WI38 (cell line): ENCODE results near the gene HSPA1B.
"Not testable (repeated sequence)": the region's sequence is repeated elsewhere in the genome, so short reads cannot be mapped to it uniquely, and the experiment has no call there.

Experiments used
- H3K4me3 ChIP-seq: 2 replicates; pipeline ENCODE4 v1.5.1; 2011; ENCODE audit warnings: low read depth, mild to moderate bottlenecking, control low read depth, low read length
- TF ChIP-seq, protein P1 (sequence below): IDR thresholded peaks from 2 replicates; pipeline ENCODE4 v1.5.1; 2012; ENCODE audit warnings: low read depth, mild to moderate bottlenecking, control low read depth, low read length

Gene HSPA1B

GRCh38 chr6:31819871-31820299 is 7.7 kb upstream of the HSPA1B start:
- TF ChIP-seq, protein P1, sequence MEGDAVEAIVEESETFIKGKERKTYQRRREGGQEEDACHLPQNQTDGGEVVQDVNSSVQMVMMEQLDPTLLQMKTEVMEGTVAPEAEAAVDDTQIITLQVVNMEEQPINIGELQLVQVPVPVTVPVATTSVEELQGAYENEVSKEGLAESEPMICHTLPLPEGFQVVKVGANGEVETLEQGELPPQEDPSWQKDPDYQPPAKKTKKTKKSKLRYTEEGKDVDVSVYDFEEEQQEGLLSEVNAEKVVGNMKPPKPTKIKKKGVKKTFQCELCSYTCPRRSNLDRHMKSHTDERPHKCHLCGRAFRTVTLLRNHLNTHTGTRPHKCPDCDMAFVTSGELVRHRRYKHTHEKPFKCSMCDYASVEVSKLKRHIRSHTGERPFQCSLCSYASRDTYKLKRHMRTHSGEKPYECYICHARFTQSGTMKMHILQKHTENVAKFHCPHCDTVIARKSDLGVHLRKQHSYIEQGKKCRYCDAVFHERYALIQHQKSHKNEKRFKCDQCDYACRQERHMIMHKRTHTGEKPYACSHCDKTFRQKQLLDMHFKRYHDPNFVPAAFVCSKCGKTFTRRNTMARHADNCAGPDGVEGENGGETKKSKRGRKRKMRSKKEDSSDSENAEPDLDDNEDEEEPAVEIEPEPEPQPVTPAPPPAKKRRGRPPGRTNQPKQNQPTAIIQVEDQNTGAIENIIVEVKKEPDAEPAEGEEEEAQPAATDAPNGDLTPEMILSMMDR, result no peak
- no peak overlapping the region for H3K4me3 ChIP-seq

- not testable (repeated sequence) for H3K4me3 ChIP-seq
These were observed 7.1 kb upstream of the HSPA1B start for GRCh38 chr6:31820399-31820798.

GRCh38 chr6:31821301-31822035 is 6.1 kb upstream of the HSPA1B start:
- peak overlapping the region; percentile 61 for H3K4me3 ChIP-seq
- TF ChIP-seq, protein P1, result no peak

GRCh38 chr6:31822036-31822821 is 5.3 kb upstream of the HSPA1B start:
- TF ChIP-seq, protein P1, result no peak
- H3K4me3 ChIP-seq, result peak overlapping the region; percentile 61

DNA sequence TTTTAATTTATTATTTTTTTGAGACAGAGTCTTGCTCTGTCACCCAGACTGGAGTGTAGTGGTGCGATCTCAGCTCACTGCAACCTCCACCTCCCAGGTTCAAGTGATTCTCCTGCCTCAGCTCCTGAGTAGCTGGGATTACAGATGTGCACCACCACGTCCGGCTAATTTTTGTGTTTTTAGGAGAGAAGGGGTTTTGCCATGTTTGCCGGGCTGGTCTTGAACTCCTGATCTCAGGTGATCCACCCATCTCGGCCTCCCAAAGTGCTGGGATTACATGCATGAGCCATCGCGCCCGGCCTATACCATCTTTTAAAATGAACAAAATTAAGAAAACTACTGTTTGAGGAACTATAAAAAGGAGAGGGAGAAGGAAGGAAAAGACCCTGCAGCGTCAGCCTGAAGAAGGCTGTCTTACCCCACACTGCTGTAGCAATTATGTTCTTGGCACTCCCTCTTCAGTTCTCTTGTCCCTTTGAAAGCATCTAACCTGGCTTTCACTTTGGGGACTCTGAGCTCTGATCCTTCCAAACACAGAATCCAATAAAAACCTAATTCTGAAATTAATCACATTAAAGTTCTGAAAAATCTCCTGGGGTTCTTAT is 3.8 kb upstream of the HSPA1B start:
- H3K4me3 ChIP-seq, result not testable (repeated sequence)

DNA sequence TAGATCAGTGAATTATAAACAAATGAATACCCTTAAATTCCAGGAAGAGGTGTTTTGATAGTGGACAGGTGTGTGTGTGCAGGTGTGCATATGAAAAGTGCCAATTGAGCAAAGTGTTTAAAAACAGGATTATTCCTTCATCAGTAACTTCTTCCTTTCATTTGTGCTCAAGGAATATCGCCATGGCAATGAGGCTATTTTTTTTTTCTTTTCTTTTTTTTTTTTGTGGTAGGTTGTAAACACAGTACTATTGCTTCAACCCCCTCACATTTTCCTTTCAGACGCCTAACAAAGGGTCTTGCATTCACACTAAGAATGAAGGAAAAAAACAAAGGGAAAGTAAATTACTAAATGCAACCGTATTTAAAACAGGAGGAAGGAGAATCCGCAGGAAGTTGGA is 2.0 kb upstream of the HSPA1B start:
- H3K4me3 ChIP-seq, result no peak overlapping the region
- TF ChIP-seq, protein P1, result no peak

GRCh38 chr6:31826793-31827285 is 699 bp upstream of the HSPA1B start:
- H3K4me3 ChIP-seq, result peak overlapping the region; percentile 77
- TF ChIP-seq, protein P1, result no peak
